Thymus (tissue), 11 donors: ENCODE data around the gene MYH1. TPM values are rescaled to one million over a fixed set of nuclear protein-coding genes. Genes with fewer than 3 reads are reported as not detected.

Experiments used
- DNase-seq, 9 donors: peaks; one replicate each; pipeline ENCODE4 v3.0.0-alpha.2; 2013; ENCODE audit warnings: low spot score in 9 of 9, low read depth in 6 of 9, missing footprints in 1 of 9
- H3K27ac ChIP-seq, 2 donors: one replicate each; pipeline ENCODE4 v1.5.1; 2013; ENCODE audit warnings: control low read depth in 1 of 2, low read depth in 1 of 2, low read length in 1 of 2, mild to moderate bottlenecking in 1 of 2, moderate library complexity in 1 of 2
- H3K27me3 ChIP-seq, 2 donors: one replicate each; pipeline ENCODE4 v1.5.1; 2013; ENCODE audit warnings: low read length in 1 of 2; ENCODE audit not compliant: control insufficient read depth in 2 of 2, insufficient read depth in 1 of 2
- H3K36me3 ChIP-seq, 2 donors: one replicate each; pipeline ENCODE4 v1.5.1; 2013; ENCODE audit warnings: low read length in 1 of 2, mild to moderate bottlenecking in 1 of 2, moderate library complexity in 1 of 2; ENCODE audit not compliant: control insufficient read depth in 2 of 2, insufficient read depth in 2 of 2
- H3K4me1 ChIP-seq, 2 donors: one replicate each; pipeline ENCODE4 v1.5.1; 2013; ENCODE audit warnings: low read length in 2 of 2; ENCODE audit not compliant: control insufficient read depth in 2 of 2, insufficient read depth in 2 of 2
- H3K4me3 ChIP-seq, 2 donors: one replicate each; pipeline ENCODE4 v1.5.1; 2013; ENCODE audit warnings: low read length in 2 of 2, control low read depth in 1 of 2, mild to moderate bottlenecking in 1 of 2
- H3K9me3 ChIP-seq, 2 donors: one replicate each; pipeline ENCODE4 v1.5.1; 2013; ENCODE audit warnings: low read length in 1 of 2, mild to moderate bottlenecking in 1 of 2; ENCODE audit not compliant: control insufficient read depth in 2 of 2, insufficient read depth in 1 of 2
- WGBS: extraction: QIAGEN DNeasy Blood & Tissue Kit; methylation state at CpG from one replicate; pipeline ENCODE4 v1.1.7; 2013; 5-methylcytosine and 5-hydroxymethylcytosine counted together
- polyA plus RNA-seq: library from polyadenylated mRNA; stranded (reverse); fragments of 200-250 nt; gene quantifications from one replicate; pipeline ENCODE4 v1.2.3, GENCODE V29; 2013
- total RNA-seq: library from RNA; stranded (reverse); fragments of 120-200 nt; gene quantifications from one replicate; pipeline ENCODE4 v1.2.4, GENCODE V29; 2013
- donor health status: healthy.

MYH1 gene
- total and polyA plus RNA-seq, 2 donors: under 0.01 to 0.23 TPM

GRCh38 chr17:10463402-10463801 is 54.9 kb downstream of the MYH1 start:
- no peaks in the 10 kb centered on the region for H3K9me3 ChIP-seq
- H3K36me3 ChIP-seq: no peaks in the 10 kb centered on the region
- H3K27ac ChIP-seq: no peak overlapping the region
- no peaks in the 10 kb centered on the region for H3K27me3 ChIP-seq
- DNase-seq: no peak
- WGBS: 71% methylated on average over 4 of the region's 4 CpGs
- no peak overlapping the region for H3K4me3 ChIP-seq
- H3K4me1 ChIP-seq: no peaks in the 10 kb centered on the region

- no peaks in the 10 kb centered on the region for H3K4me1 ChIP-seq
- no peaks in the 10 kb centered on the region for H3K36me3 ChIP-seq
- 93% methylated on average over 4 of the region's 4 CpGs for WGBS
- H3K4me3 ChIP-seq: no peak overlapping the region
- no peaks in the 10 kb centered on the region for H3K27me3 ChIP-seq
- H3K9me3 ChIP-seq: no peaks in the 10 kb centered on the region
- DNase-seq: no peak
- no peak overlapping the region for H3K27ac ChIP-seq
These were observed 58.3 kb downstream of the MYH1 start for GRCh38 chr17:10460062-10460461.

GRCh38 chr17:10458701-10459100 is 59.6 kb downstream of the MYH1 start:
- WGBS: 91% methylated on average over 3 of the region's 3 CpGs
- H3K27me3 ChIP-seq: no peaks in the 10 kb centered on the region
- no peaks in the 10 kb centered on the region for H3K36me3 ChIP-seq
- no peak overlapping the region for H3K27ac ChIP-seq
- no peaks in the 10 kb centered on the region for H3K9me3 ChIP-seq
- no peaks in the 10 kb centered on the region for H3K4me1 ChIP-seq
- no peak for DNase-seq
- H3K4me3 ChIP-seq: no peak overlapping the region

GRCh38 chr17:10457952-10458351 is 60.4 kb downstream of the MYH1 start:
- Histone ChIP-seq H3K4me3 (no peak overlapping the region), H3K9me3 (no peaks in the 10 kb centered on the region), H3K4me1 (no peaks in the 10 kb centered on the region), H3K36me3 (no peaks in the 10 kb centered on the region), H3K27me3 (no peaks in the 10 kb centered on the region), H3K27ac (no peak overlapping the region)
- 29% methylated on average over 1 of the region's 1 CpG for WGBS
- no peak for DNase-seq

- WGBS: 88% methylated on average over 7 of the region's 7 CpGs
- H3K27me3 ChIP-seq: no peaks in the 10 kb centered on the region
- no peak for DNase-seq
- no peaks in the 10 kb centered on the region for H3K9me3 ChIP-seq
- no peak overlapping the region for H3K27ac ChIP-seq
- H3K36me3 ChIP-seq: no peaks in the 10 kb centered on the region
- no peaks in the 10 kb centered on the region for H3K4me1 ChIP-seq
- H3K4me3 ChIP-seq: no peak overlapping the region
These were observed 71.1 kb downstream of the MYH1 start for GRCh38 chr17:10447026-10447931.

Other genes starting within 250 kb of the MYH1 start
- gene MYH13, start 145.5 kb downstream of the MYH1 start, total RNA-seq: under 0.01 TPM
- 0.07 TPM for gene MYH13, start 145.5 kb downstream of the MYH1 start, polyA plus RNA-seq
- 1.2 TPM for gene MYH8, start 96.6 kb downstream of the MYH1 start, total RNA-seq
- 1.4 TPM for gene MYH8, start 96.6 kb downstream of the MYH1 start, polyA plus RNA-seq
- 0.05 TPM for gene MYH4, start 49.0 kb downstream of the MYH1 start, total RNA-seq
- 0.09 TPM for gene MYH4, start 49.0 kb downstream of the MYH1 start, polyA plus RNA-seq
- 0.09 TPM for gene MYH2, start 31.1 kb upstream of the MYH1 start, total RNA-seq
- gene MYH2, start 31.1 kb upstream of the MYH1 start, polyA plus RNA-seq: 0.18 TPM
- 13.5 TPM for gene MYH3, start 138.8 kb upstream of the MYH1 start, total RNA-seq
- gene MYH3, start 138.8 kb upstream of the MYH1 start, polyA plus RNA-seq: 18.0 TPM
- gene SCO1, start 179.0 kb upstream of the MYH1 start, total RNA-seq: 23.1 TPM
- 11.4 TPM for gene SCO1, start 179.0 kb upstream of the MYH1 start, polyA plus RNA-seq
- gene ADPRM, start 179.1 kb upstream of the MYH1 start, total RNA-seq: 26.0 TPM
- 26.2 TPM for gene ADPRM, start 179.1 kb upstream of the MYH1 start, polyA plus RNA-seq
- gene TMEM220, start 211.5 kb upstream of the MYH1 start, total RNA-seq: 0.85 TPM
- gene TMEM220, start 211.5 kb upstream of the MYH1 start, polyA plus RNA-seq: 2.6 TPM